Left cardiac atrium (tissue), 4 donors: ENCODE measurements around the gene CCDC88B. TPM values are rescaled to one million over a fixed set of nuclear protein-coding genes. Genes with fewer than 3 reads are reported as not detected.

ENCODE experiments used
- ATAC-seq, 2 donors: fragments of 200-7000 bp; cut with Tn5 transposase; one replicate each; pipeline ENCODE4 v1.9.1; 2020; ENCODE audit warnings: mild to moderate bottlenecking in 2 of 2, moderate library complexity in 2 of 2
- DNase-seq: peaks from one replicate; pipeline ENCODE4 v3.0.0-alpha.2; 2020
- intact Hi-C, 2 donors: fragments of 100-400 bp; cut with DNase I; formaldehyde crosslinking; loops; one replicate each; pipeline versions ENCODE4 v1.14.1 to v1.15.1; 2022 to 2023
- long read RNA-seq: library from polyadenylated mRNA; unstranded; transcript quantifications from one replicate; pipeline ENCODE4 v2.0.0, GENCODE V29; 2021
- total RNA-seq, 2 donors: library from RNA; stranded (reverse); fragmentation: NEBNext Ultra II Directional; extraction: Animal tissue kit (Norgen Biotek cat#: 25700); gene quantifications; one replicate each; pipeline ENCODE4 v1.2.1, GENCODE V29; 2021
- donor health status: DM: no; HTN: yes; CAD: no.
- donor health status: DM: no; HTN: yes; CAD: no; lungs with severe emphysema.
- donor health status: DM: yes; HTN: yes; CAD: no.
- donor health status: Dilated cardiomyopathy.

Gene CCDC88B, protein sequence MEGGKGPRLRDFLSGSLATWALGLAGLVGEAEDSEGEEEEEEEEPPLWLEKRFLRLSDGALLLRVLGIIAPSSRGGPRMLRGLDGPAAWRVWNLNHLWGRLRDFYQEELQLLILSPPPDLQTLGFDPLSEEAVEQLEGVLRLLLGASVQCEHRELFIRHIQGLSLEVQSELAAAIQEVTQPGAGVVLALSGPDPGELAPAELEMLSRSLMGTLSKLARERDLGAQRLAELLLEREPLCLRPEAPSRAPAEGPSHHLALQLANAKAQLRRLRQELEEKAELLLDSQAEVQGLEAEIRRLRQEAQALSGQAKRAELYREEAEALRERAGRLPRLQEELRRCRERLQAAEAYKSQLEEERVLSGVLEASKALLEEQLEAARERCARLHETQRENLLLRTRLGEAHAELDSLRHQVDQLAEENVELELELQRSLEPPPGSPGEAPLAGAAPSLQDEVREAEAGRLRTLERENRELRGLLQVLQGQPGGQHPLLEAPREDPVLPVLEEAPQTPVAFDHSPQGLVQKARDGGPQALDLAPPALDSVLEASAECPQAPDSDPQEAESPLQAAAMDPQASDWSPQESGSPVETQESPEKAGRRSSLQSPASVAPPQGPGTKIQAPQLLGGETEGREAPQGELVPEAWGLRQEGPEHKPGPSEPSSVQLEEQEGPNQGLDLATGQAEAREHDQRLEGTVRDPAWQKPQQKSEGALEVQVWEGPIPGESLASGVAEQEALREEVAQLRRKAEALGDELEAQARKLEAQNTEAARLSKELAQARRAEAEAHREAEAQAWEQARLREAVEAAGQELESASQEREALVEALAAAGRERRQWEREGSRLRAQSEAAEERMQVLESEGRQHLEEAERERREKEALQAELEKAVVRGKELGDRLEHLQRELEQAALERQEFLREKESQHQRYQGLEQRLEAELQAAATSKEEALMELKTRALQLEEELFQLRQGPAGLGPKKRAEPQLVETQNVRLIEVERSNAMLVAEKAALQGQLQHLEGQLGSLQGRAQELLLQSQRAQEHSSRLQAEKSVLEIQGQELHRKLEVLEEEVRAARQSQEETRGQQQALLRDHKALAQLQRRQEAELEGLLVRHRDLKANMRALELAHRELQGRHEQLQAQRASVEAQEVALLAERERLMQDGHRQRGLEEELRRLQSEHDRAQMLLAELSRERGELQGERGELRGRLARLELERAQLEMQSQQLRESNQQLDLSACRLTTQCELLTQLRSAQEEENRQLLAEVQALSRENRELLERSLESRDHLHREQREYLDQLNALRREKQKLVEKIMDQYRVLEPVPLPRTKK (N-terminal part only)
- 10 to 100 TPM in 1 of 2 donors, 1 to 10 TPM in 1; 9.2 to 10.6 TPM for total RNA-seq
- long read RNA-seq, partial matches to known transcripts = 1 of 1 reads
- long read RNA-seq, other reads (novel, unspliced or antisense) = 0 of 1 reads

DNA sequence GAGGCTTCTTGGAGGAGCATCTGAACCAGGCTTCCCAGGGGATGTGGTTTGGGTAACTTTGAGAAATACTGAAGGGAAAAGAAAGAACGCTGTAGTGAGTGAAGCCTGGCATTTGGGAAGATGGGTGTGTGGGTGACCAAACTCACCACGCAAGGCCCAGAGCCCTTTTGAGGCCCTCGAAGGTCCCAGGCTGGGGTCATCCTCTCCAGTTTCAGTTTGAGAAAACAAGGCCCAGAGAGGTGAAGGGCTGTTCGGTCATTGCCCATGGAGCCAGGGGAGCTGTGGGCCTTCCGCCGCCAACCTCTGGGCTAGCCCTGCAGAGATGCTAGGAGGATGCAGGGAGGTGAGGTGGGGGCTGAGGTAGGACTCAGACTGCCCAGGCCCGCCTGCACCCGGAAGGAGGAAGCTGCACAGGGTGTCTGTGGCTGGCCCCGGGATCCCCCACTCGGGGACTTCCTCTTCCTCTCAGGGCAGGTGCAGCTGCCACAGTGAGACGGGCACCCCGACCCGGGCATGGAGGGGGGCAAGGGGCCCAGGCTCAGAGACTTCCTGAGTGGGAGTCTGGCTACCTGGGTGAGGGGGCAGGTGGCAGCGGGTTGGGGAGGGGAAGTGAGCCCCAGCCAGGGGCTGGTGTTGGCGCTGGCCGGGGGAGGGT is at the start of gene CCDC88B:
Gene CCDC88B (plus strand): TSS at position 451 of the 655 bp plus-strand sequence. CDS start 63 bp downstream, at position 514.
- DNase-seq = peak; percentile 62
- peak in 1 of 2 donors; percentile 6 for ATAC-seq
- intact Hi-C loops = no loop called here

DNA sequence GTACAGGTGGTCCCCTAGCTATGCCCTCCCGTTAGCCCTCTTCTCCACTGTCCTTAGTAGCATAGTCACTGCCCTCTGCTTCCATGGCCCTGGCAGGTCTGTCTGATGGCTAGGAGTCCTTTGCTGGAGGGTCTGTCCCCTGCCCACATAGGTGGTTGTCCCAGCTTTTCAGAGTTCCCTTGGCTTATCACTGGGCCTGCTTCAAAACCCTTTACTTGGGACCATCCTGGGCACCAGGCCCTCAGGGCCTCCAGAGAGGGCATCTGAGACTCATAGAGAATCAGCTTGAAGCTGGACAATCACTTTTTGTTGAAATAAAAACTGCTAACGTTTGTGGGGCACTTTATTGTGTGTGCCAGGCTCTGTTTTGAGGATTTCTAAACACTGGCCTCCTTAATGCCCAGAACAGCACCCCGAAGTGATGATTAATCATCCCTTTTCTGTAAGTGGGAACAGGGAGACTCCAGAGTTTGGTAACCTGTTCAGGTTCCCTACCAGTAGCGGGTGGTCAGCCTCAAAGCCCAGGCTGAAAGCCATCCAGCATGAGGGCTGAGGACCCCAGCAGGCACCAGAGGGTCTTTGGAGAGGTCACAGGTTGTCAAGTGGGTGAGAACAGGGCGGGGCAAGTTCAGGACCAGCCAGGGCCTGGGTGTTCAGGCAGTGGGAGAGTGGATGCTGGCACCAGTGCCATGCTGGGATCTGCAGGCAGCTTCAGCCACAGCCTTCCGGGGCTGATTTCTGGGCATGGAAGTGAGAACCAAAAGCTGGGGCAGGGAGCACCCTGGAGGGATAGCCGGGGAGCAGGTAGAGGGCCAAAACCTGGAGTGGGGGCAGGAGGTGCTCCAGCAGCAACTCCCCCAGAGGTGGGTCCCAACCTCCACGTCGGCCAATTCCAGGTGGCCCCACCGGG is 49.4 kb upstream of the CCDC88B start:
- intact Hi-C loops = no loop called here
- ATAC-seq = no peak

DNA sequence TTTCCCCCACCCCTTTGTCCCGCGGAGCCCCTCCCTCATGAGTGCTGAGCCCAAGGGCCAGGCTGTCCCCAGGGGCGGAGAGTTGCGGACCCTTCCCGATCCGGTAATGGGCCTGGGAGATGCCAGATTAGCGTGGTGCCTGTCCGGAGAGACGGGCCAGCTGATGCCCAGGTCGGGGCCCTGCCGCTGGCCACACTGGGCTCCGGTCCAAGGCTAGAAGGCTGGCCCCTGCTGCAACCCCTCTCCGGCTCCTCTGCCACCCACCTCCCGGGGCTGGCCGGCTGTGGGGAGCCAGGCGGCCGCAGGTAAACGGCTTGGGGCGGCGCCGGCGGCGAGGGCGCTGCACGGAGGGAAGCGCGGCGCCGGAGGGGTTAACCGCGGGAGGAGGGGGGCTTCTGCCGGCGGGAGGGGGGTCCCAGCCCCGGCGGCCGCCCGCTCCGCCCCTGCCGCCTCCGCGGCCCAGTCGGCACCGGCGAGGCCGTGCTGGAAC is 48.7 kb upstream of the CCDC88B start, which contains the start of gene KCNK4:
Gene KCNK4 (plus strand): TSS at position 41 of the 490 bp plus-strand sequence. CDS start 1,717 bp downstream, outside the sequence.
- ATAC-seq (no peak), DNase-seq (no peak)
- intact Hi-C loops = no loop called here

More for the DNA sequence above, 49.4 kb upstream of the CCDC88B start:
- no peak for DNase-seq

DNA sequence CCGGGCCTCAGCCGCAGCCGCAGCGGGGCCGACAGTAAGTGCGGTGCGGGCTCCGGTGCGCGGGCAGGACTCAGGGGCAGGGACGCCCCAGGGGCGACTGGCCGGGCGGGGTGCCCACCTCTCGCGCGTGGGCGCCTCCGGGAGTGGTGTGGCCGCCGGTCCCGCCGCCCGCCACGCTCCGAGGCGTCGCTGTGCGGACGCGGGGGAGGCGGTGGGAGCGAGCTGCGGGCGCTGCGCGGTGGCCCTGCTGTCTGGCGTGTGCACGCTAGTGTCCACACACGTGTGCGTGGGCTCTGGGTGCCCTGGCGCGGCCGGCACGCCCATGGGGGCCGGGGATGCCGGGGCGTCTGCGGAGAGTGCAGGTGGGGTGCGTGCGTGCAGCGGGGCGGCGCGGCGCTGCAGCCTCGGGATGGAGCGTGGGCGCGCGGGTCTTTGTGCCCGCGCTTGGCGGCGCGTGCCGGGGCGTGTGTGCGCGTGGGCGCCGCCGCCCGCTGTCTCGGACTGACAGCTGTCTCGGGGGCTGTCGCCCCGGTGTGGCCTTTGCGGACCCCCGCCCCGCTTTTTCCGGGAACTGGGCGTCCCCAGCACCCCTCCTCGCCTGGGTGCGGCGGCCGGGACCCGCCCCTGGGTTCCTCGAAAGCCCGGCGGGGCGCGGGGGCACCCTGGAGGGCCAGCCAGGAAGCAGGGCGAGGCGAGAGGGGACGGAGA is 48.1 kb upstream of the CCDC88B start:
- DNase-seq = no peak
- intact Hi-C loops = no loop called here
- ATAC-seq = peak in 1 of 2 donors; percentile 23

DNA sequence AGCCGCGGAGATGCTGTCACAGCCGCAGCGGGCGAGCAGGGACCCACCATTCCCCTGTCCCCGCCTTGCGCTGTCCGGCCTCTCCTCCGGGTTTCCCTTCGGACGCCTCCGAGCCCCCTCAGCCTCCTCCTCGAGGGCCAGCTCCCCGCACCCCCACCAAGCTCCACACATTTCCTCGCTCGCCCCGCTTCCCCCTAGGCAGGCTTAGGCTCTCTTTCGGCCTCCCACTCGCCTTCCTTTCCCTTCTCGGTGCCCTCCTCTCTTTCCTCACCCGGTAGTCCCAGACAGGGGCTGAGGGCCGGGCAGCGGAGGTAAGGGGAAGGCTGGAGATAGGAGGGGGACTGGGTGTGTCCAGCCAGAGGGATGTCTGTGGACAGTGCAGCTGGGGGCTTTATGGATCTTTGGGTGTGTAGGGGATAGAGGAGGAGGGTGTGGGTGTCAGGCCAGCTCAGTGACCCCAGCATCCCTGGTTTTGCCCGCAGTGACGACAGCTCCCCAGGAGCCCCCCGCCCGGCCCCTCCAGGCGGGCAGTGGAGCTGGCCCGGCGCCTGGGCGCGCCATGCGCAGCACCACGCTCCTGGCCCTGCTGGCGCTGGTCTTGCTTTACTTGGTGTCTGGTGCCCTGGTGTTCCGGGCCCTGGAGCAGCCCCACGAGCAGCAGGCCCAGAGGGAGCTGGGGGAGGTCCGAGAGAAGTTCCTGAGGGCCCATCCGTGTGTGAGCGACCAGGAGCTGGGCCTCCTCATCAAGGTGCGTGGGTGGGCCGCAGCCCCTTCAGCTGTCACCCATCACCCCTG is 47.3 kb upstream of the CCDC88B start:
- DNase-seq = no peak
- no peak for ATAC-seq
- intact Hi-C loops = no loop called here

DNA sequence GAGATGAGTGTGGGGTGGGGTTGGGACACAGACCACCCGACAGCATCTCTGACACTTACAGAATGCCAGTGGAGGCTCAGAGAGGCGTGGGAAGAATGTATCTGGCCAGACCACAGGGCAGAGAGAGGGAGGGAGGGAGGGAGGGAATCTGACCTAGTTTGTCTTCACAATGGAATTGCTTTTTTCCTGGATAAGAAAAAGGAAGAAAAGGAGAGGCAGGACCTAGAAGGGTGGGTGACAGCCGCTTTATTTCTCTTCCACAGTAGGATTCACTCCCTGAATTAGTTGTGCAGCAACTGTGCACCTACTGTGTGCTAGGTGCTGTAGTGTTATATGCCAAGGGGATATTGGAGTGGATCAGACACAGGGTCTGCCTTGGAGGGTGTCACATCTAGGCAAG is 45.2 kb upstream of the CCDC88B start:
- ATAC-seq (no peak), DNase-seq (no peak)
- intact Hi-C loops = no loop called here

DNA sequence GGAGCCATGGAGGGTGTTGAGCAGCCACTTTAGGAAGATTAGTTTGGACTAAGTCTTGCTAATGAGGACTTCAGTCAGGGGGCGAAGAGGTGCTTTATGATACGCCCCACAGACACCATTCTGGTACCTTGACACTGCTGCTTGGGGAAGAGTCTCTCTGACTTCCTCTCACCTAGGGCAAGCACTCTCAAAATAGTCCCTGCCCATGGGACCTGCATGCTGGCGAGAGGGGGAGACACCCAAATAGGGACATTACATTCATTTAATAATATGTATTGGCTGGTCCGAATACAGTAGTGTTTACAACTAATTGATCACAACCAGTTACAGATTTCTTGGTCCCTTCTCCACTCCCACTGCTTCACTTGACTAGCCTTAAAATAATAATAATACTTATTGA is 44.2 kb upstream of the CCDC88B start:
- intact Hi-C loops = no loop called here
- no peak for ATAC-seq
- DNase-seq = no peak

DNA sequence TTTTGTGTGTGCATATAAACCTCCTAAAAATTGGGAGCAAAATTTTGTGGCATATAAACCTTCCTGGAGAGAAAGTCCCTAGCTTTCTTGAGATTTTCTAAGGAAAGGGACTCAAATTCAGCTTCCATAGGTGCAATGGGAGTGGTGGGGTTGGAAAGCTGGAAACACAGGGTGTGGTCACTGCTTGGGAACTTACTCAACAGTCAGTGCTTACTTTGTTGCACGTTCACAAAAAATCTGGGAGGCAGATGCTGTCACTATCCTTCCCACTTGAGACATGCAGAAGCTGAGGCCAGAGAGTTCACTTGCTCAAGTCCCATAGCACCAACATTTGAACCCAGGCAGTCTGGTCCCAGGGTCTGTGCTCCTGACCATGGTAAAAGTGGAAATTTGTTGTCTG is 43.8 kb upstream of the CCDC88B start:
- intact Hi-C loops = no loop called here
- no peak for ATAC-seq
- DNase-seq = no peak

DNA sequence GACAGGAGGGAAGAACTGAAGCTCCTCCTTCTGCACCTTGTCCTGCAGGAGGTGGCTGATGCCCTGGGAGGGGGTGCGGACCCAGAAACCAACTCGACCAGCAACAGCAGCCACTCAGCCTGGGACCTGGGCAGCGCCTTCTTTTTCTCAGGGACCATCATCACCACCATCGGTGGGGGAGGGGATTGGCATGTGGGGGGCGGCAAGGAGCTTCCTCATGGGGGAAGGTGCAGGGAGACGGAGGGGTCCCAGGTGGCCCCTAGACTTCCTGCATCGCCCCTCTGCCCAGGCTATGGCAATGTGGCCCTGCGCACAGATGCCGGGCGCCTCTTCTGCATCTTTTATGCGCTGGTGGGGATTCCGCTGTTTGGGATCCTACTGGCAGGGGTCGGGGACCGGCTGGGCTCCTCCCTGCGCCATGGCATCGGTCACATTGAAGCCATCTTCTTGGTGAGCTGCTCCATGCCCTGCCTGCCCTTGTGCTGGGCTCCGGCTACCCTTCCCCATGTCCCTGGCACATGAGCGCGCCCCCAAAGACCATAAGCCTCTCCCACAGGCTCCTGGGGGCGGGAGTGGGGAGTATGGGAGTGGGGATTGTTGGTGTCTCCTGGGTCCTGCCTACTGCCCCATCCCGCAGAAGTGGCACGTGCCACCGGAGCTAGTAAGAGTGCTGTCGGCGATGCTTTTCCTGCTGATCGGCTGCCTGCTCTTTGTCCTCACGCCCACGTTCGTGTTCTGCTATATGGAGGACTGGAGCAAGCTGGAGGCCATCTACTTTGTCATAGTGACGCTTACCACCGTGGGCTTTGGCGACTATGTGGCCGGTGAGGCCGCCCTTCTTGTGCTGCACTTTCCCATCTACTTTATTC is 42.9 kb upstream of the CCDC88B start:
- intact Hi-C loops = no loop called here
- DNase-seq (no peak), ATAC-seq (no peak)

DNA sequence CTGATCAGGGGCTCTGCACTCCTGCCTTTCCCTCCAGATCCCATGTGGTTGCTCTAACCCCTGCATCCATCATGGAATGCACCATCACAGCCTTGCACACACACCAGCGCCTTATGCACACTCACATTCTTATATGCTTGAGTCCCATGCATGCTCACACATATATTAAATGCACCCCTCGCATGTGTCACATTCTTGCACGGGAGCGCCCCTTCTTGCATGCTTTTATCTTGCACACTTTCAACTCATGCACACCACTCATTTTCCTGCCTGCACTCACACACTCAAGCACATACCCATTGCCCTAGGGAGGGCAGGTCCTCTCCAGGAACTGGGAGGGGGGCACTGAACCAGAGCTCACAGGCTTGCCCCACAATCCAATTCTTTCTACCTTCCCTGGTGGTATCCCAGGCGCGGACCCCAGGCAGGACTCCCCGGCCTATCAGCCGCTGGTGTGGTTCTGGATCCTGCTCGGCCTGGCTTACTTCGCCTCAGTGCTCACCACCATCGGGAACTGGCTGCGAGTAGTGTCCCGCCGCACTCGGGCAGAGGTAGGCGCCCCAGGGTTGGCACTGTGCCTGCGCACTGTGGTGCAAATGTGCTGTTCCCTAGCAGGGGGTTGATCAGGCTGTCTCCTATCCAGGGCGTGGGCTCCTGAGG is 42.2 kb upstream of the CCDC88B start:
- ATAC-seq (no peak), DNase-seq (no peak)
- intact Hi-C loops = no loop called here

DNA sequence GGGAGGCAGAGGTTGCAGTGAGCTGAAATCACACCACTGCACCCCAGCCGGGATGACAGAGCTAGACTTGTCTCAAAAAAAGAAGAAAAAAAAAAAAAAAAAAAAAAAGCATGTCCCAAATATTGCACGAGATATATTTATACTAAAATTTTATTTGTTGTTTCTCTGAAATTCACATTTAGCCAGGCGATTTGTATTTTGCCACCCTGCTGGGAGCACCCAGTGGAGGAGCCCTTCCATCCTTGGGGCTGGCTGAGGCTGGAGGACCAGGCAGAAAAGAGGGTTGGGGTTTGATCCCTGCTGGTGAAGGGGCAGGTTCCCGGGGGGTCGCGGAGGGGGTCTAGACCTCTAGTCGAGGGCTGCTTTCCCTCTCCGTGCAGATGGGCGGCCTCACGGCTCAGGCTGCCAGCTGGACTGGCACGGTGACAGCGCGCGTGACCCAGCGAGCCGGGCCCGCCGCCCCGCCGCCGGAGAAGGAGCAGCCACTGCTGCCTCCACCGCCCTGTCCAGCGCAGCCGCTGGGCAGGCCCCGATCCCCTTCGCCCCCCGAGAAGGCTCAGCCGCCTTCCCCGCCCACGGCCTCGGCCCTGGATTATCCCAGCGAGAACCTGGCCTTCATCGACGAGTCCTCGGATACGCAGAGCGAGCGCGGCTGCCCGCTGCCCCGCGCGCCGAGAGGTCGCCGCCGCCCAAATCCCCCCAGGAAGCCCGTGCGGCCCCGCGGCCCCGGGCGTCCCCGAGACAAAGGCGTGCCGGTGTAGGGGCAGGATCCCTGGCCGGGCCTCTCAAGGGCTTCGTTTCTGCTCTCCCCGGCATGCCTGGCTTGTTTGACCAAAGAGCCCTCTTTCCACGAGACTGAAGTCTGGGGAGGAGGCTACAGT is 40.8 kb upstream of the CCDC88B start:
- intact Hi-C loops = no loop called here
- DNase-seq (peak; percentile 77), ATAC-seq (peak; percentile 59 to 60)

DNA sequence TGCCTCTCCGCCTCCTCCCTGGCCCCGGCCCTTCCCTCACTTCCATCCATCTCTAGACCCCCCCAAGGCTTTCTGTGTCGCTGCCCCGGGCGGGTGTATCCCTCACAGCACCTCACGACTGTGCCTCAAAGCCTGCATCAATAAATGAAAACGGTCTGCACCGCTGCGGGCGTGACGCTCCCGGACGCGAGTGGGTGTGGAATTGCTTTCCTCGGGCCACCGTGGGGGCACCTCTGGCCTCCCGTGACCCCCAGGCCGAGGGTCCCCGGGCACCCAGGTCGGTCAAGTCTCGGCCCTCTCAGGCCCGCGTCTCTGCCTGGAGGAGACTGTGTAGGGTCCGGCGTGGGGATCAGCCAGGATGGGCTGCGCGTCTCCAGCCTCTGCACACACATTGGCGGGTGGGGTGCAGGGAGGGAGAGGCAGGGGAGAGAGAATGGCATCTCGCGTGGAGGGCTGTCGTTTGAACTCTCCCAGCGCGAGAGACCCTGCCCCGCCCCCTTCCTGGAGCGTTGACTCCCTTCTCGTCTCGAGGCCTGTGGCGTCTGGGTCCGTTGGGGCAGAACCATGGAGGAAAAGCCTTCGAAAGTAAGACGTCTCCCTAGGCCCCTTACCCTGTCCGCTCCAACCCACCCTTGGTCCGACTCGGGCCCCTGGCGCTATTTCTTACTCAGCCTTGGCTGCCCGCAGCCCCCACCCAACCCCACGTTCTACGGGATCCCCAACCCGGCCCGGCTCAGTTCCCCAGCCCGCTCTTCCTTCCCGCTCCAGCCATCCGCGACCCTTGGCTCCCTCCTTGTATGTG is 40.0 kb upstream of the CCDC88B start, which contains the start of gene CATSPERZ:
Gene CATSPERZ (plus strand): TSS at position 512 of the 802 bp plus-strand sequence. CDS start 53 bp downstream, at position 565.
- ATAC-seq = no peak

More for the DNA sequence above, 40.0 kb upstream of the CCDC88B start, which contains the start of gene CATSPERZ:
- intact Hi-C loops = loop anchor here (5.0 to 10.0 kb wide), 3 partner anchors 48 to 98 kb away; partner anchors contain the start of genes FERMT3 (in 1 of the 2) and PLCB3 (in 1 of the 2)
- DNase-seq = no peak
